Right lobe of liver (tissue), 6 donors: ENCODE measurements around the gene TFRC. TPM values are rescaled to one million over a fixed set of nuclear protein-coding genes. Genes with fewer than 3 reads are reported as not detected.
"Not testable (repeated sequence)": the region's sequence is repeated elsewhere in the genome, so short reads cannot be mapped to it uniquely, and the experiment has no call there.

Experiments used
- ATAC-seq, 4 donors: fragments of 200-7000 bp; cut with Tn5 transposase; one replicate each; pipeline ENCODE4 v1.9.1; 2020; ENCODE audit warnings: mild to moderate bottlenecking in 4 of 4, moderate library complexity in 4 of 4
- DNase-seq, 3 donors: peaks; one replicate each; pipeline ENCODE4 v3.0.0-alpha.2; 2020
- H3K27ac ChIP-seq, 3 donors: fragments of 200-600 bp; one replicate each; pipeline ENCODE4 v1.8.0; 2022
- H3K27me3 ChIP-seq, 2 donors: fragments of 200-600 bp; one replicate each; pipeline ENCODE4 v1.8.0; 2022
- H3K36me3 ChIP-seq, 4 donors: fragments of 200-600 bp; sonication (generic) in 1 of 4; one replicate each; pipeline versions ENCODE4 v1.5.1 to v1.8.0; 2017 to 2022; ENCODE audit warnings: control low read depth in 1 of 4
- H3K4me1 ChIP-seq, 4 donors: fragments of 200-600 bp; sonication (generic) in 1 of 4; one replicate each; pipeline versions ENCODE4 v1.5.1 to v1.8.0; 2017 to 2022; ENCODE audit warnings: control low read depth in 1 of 4
- H3K4me3 ChIP-seq, 3 donors: fragments of 200-600 bp; one replicate each; pipeline ENCODE4 v1.8.0; 2022
- H3K9me3 ChIP-seq, 4 donors: fragments of 200-600 bp; sonication (generic) in 1 of 4; one replicate each; pipeline versions ENCODE4 v1.5.1 to v1.8.0; 2017 to 2022; ENCODE audit warnings: control low read depth in 1 of 4
- POLR2A ChIP-seq: fragments of 450-650 bp; IDR thresholded peaks from one replicate; pipeline ENCODE4 v1.6.1; 2017; ENCODE audit warnings: antibody characterized with exemption, mild to moderate bottlenecking
- WGBS: methylation state at CpG from one replicate; pipeline ENCODE4 v1.1.6; 2018; ENCODE audit warnings: low coverage, low lambda C conversion rate; ENCODE audit not compliant: insufficient coverage; ENCODE audit errors: missing lambda C conversion rate; 5-methylcytosine and 5-hydroxymethylcytosine counted together
- intact Hi-C, 2 donors: fragments of 100-400 bp; cut with DNase I; formaldehyde crosslinking; loops; one replicate each; pipeline versions ENCODE4 v1.11.2 to v1.14.1; 2022
- total RNA-seq, 6 experiments: library from RNA; depleted of rRNA in 2 of 6; stranded (reverse); fragments of >200 nt in 2 of 6; fragmentation: NEBNext Ultra II Directional in 3 of 6; extraction: Animal tissue kit (Norgen Biotek cat#: 25700) in 3 of 6; gene quantifications; one replicate each; pipeline versions ENCODE4 v1.1.0 to v1.2.4, GENCODE V29; 2016 to 2023
- TF ChIP-seq, protein P1 (sequence below), 4 donors: fragments of 200-600 bp in 3 of 4; fragments of 450-650 bp in 1 of 4; IDR thresholded peaks; one replicate each; pipeline versions ENCODE4 v1.5.1 to v1.8.0; 2016 to 2022; ENCODE audit warnings: antibody characterized with exemption in 4 of 4, mild to moderate bottlenecking in 2 of 4
- donor health status: DM: no; HTN: yes; CAD: no.
- donor health status: DM: no; HTN: no; CAD: no.
- donor health status: DM: no; HTN: no; CAD: no.
- donor health status: DM: no; HTN: yes; CAD: no.
- donor health status: DM: no; HTN: yes; CAD: no.

The TFRC gene
- total RNA-seq, 6 experiments from 2014 or later: 20.5 to 132 (median 70.7) TPM

DNA sequence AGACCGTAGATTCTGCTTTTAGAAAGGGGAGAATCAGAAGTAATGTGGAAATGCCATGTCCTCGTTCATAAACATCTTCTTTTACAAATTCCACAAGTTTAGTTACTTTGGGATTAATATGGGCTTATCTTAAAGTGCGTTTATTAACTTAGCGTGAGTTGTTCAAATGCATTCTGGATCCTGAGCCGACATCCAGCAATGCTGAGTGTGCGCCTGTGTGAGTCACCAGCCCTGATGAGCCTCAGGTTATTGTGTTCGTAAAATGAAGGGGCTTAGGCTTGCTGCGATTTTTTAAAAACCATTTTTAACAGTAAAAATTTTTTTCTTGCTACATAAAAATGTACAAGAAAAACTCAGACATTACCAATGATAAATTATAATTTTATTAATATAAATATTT, 57.9 kb downstream of the TFRC start:
- intact Hi-C loops: no loop called here
- no peak for TF ChIP-seq POLR2A
- TF ChIP-seq, protein P1, sequence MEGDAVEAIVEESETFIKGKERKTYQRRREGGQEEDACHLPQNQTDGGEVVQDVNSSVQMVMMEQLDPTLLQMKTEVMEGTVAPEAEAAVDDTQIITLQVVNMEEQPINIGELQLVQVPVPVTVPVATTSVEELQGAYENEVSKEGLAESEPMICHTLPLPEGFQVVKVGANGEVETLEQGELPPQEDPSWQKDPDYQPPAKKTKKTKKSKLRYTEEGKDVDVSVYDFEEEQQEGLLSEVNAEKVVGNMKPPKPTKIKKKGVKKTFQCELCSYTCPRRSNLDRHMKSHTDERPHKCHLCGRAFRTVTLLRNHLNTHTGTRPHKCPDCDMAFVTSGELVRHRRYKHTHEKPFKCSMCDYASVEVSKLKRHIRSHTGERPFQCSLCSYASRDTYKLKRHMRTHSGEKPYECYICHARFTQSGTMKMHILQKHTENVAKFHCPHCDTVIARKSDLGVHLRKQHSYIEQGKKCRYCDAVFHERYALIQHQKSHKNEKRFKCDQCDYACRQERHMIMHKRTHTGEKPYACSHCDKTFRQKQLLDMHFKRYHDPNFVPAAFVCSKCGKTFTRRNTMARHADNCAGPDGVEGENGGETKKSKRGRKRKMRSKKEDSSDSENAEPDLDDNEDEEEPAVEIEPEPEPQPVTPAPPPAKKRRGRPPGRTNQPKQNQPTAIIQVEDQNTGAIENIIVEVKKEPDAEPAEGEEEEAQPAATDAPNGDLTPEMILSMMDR (IDR thresholded peaks at IDR 0.05): no peak
- 88% methylated on average over 8 of the region's 8 CpGs for WGBS
- no peak overlapping the region for H3K27ac ChIP-seq
- DNase-seq (no peak), ATAC-seq (no peak)
- H3K27me3 ChIP-seq: no peaks in the 10 kb centered on the region
- H3K4me3 ChIP-seq: no peak overlapping the region
- H3K9me3 ChIP-seq: no peaks in the 10 kb centered on the region
- H3K4me1 ChIP-seq: no peaks in the 10 kb centered on the region
- H3K36me3 ChIP-seq: no peaks in the 10 kb centered on the region

DNA sequence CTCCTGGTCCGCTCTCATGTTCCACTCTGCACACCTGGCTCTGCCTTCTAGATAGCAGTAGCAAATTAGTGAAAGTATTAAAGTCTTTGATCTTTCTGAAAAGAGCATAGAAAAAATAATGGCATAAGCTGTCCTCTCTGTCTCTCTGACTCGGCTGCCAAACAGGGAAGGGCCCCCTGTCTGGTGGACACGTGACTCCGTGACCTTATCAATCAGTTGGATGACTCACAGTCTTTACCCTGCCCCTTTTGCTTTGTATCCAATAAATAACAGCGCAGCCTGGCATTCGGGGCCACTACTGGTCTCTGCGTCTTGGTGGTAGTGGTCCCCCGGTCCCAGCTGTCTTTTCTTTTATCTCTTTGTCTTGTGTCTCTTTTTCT, 59.4 kb downstream of the TFRC start:
- 81% methylated on average over 8 of the region's 8 CpGs for WGBS
- H3K4me1 ChIP-seq, H3K4me3 ChIP-seq, H3K27me3 ChIP-seq, ATAC-seq, H3K36me3 ChIP-seq, intact Hi-C loops, H3K9me3 ChIP-seq, DNase-seq, H3K27ac ChIP-seq: not testable (repeated sequence)

DNA sequence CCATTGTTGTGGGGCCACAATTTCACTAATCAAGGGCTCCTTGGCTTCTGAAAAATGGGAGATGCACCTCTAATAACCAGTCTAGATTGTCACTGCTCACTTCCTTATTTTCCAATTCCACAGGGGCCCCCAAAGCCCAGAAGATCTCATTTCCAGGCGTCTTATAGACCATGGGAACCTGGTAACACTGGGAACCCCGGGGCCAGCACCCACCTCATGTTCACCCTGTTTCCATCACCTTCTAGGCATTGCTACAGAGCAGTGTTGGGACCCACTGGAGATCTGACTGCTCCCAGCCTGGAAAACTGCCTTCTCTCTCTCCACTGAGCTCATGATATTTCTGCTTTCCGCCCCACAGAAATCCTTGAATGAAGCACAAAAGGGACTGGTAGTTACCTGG, 61.5 kb downstream of the TFRC start:
- no peak for TF ChIP-seq POLR2A
- TF ChIP-seq, protein P1 (IDR thresholded peaks at IDR 0.05): no peak
- no peak overlapping the region for H3K27ac ChIP-seq
- 49% methylated on average over 3 of the region's 3 CpGs for WGBS
- intact Hi-C loops: no loop called here
- no peaks in the 10 kb centered on the region for H3K4me1 ChIP-seq
- no peak for ATAC-seq
- H3K27me3 ChIP-seq: no peaks in the 10 kb centered on the region
- no peak for DNase-seq
- H3K36me3 ChIP-seq: no peaks in the 10 kb centered on the region
- H3K4me3 ChIP-seq: no peak overlapping the region
- no peaks in the 10 kb centered on the region for H3K9me3 ChIP-seq

DNA sequence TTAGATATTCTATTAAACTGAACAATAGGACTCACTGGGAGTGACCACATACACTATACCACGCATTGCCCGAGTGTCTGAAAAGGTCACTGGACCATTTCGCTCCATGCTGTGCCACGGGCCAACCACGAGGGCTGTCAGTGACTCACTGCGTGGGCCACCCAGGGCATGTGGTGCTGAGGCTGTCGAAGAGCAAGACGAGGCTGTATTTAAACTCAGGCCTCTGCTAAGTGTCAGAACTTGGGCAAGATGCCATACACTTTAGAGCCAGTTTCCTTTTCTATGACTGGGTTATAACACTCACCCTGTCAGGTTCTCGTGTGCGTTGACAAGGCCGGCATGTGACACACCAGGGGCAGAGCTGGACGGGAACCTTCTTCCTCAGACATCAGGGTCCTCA, 62.3 kb downstream of the TFRC start:
- H3K36me3 ChIP-seq, ATAC-seq, H3K4me3 ChIP-seq, H3K4me1 ChIP-seq, H3K27ac ChIP-seq, intact Hi-C loops, H3K27me3 ChIP-seq, H3K9me3 ChIP-seq, DNase-seq: not testable (repeated sequence)
- 52% methylated on average over 6 of the region's 12 CpGs for WGBS

DNA sequence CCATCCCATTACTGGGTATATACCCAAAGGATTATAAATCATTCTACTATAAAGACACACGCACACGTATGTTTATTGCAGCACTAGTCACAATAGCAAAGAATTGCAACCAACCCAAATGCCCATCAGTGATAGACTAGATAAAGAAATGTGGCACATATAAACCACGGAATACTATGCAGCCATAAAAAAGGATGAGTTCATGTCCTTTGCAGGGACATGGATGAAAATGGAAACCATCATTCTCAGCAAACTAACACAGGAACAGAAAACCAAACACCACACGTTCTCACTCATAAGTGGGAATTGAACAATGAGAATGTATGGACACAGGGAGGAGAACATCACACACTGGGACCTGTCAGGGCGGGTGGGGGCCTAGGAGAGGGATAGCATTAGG, 63.7 kb downstream of the TFRC start:
- ATAC-seq, H3K9me3 ChIP-seq, intact Hi-C loops, H3K36me3 ChIP-seq, H3K4me3 ChIP-seq, H3K27me3 ChIP-seq, H3K27ac ChIP-seq, H3K4me1 ChIP-seq, DNase-seq: not testable (repeated sequence)
- 81% methylated on average over 5 of the region's 5 CpGs for WGBS

DNA sequence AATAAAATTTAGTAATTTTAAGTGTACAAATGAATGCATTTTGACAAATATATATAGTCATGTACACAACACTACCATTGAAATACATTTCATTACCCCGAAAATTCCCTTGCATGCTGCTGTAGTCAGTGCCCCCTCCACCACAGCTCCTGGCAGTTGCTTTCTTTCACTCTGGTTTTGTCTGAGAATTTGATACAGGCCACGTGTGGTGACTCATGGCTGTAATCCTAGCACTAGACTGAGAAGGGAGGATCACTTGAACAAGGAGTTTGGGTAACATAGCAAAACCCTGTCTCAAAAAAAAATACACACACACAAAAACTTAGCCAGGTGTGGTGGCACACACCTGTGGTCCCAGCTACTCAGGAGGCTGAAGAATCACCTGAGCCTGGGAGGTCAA, 65.4 kb downstream of the TFRC start:
- Histone ChIP-seq H3K9me3 (no peaks in the 10 kb centered on the region), H3K4me3 (no peak overlapping the region), H3K36me3 (no peaks in the 10 kb centered on the region), H3K4me1 (no peaks in the 10 kb centered on the region), H3K27ac (no peak overlapping the region), H3K27me3 (no peaks in the 10 kb centered on the region)
- WGBS: 58% methylated on average over 2 of the region's 2 CpGs
- intact Hi-C loops: no loop called here
- DNase-seq: no peak
- no peak for ATAC-seq
- TF ChIP-seq POLR2A: no peak
- TF ChIP-seq, protein P1 (IDR thresholded peaks at IDR 0.05): no peak
